Measurements from ENCODE around the gene HLCS.

Gene HLCS

GRCh38 chr21:36859744-36860501 is 106.5 kb downstream of the HLCS start:
- FAIRE-seq (no peak), DNase-seq (ENCODE audit: insufficient read length, low spot score) (no peak)
- TF ChIP-seq CTCF (IDR thresholded peaks at IDR 0.05; ENCODE audit: insufficient read depth, missing control alignments), result no peak

- DNase-seq (ENCODE audit: insufficient read length, low spot score), result no peak
- TF ChIP-seq CTCF (IDR thresholded peaks at IDR 0.05; ENCODE audit: insufficient read depth, missing control alignments), result no peak
- FAIRE-seq, result no peak
Observed at GRCh38 chr21:36858320-36858957, 108.0 kb downstream of the HLCS start.

GRCh38 chr21:36856643-36857042 is 109.8 kb downstream of the HLCS start:
- DNase-seq (ENCODE audit: insufficient read length, low spot score) (no peak), FAIRE-seq (no peak)
- TF ChIP-seq CTCF (IDR thresholded peaks at IDR 0.05; ENCODE audit: insufficient read depth, missing control alignments), result no peak

- peak; percentile 48 for TF ChIP-seq CTCF (IDR thresholded peaks at IDR 0.05; ENCODE audit: insufficient read depth, missing control alignments)
- peak; percentile 29 for DNase-seq (ENCODE audit: insufficient read length, low spot score)
- no peak for FAIRE-seq
Observed at GRCh38 chr21:36854391-36854790, 112.1 kb downstream of the HLCS start.

- TF ChIP-seq CTCF (IDR thresholded peaks at IDR 0.05; ENCODE audit: insufficient read depth, missing control alignments), result no peak
- FAIRE-seq (no peak), DNase-seq (ENCODE audit: insufficient read length, low spot score) (no peak)
Observed at GRCh38 chr21:36852864-36853263, 113.6 kb downstream of the HLCS start.

GRCh38 chr21:36852293-36852692 is 114.2 kb downstream of the HLCS start:
- DNase-seq (ENCODE audit: insufficient read length, low spot score), result no peak
- FAIRE-seq, result no peak
- no peak for TF ChIP-seq CTCF (IDR thresholded peaks at IDR 0.05; ENCODE audit: insufficient read depth, missing control alignments)

- FAIRE-seq (no peak), DNase-seq (ENCODE audit: insufficient read length, low spot score) (no peak)
- no peak for TF ChIP-seq CTCF (IDR thresholded peaks at IDR 0.05; ENCODE audit: insufficient read depth, missing control alignments)
Observed at GRCh38 chr21:36851121-36851520, 115.3 kb downstream of the HLCS start.
